Stimulated activated naive CD4-positive, alpha-beta T cell treated with Interleukin-2 at 50 U/mL for 16 hours (primary cell): ENCODE results near the gene WIPF2.
A peak's percentile ranks its signal among the peaks of the same experiment; 100 is the strongest.

Experiments used
- DNase-seq: peaks from one replicate; lab custom pipeline; 2025; lab: John Stamatoyannopoulos, UW

The WIPF2 gene

GRCh38 chr17:40326014-40326831 lies 107.1 kb downstream of the WIPF2 start:
- peak; percentile 44 for DNase-seq

- no peak for DNase-seq
Observed at GRCh38 chr17:40326832-40327199, 107.7 kb downstream of the WIPF2 start.

GRCh38 chr17:40327244-40327729 lies 108.2 kb downstream of the WIPF2 start:
- DNase-seq, result no peak

- no peak for DNase-seq
Observed at GRCh38 chr17:40327735-40328385, 108.8 kb downstream of the WIPF2 start.

GRCh38 chr17:40328386-40328766 lies 109.3 kb downstream of the WIPF2 start:
- DNase-seq, result no peak

- DNase-seq, result no peak
Observed at GRCh38 chr17:40329839-40330794, 111.0 kb downstream of the WIPF2 start.

- DNase-seq, result no peak
Observed at GRCh38 chr17:40330850-40331470, 111.9 kb downstream of the WIPF2 start.

GRCh38 chr17:40331743-40332641 lies 112.9 kb downstream of the WIPF2 start:
- no peak for DNase-seq
